ENCODE results near the gene COA5. TPM values are rescaled to one million over a fixed set of nuclear protein-coding genes. Genes with fewer than 3 reads are reported as not detected.

The COA5 gene
- total RNA-seq, 1 donor from 2014 or later: 33.1 TPM

DNA sequence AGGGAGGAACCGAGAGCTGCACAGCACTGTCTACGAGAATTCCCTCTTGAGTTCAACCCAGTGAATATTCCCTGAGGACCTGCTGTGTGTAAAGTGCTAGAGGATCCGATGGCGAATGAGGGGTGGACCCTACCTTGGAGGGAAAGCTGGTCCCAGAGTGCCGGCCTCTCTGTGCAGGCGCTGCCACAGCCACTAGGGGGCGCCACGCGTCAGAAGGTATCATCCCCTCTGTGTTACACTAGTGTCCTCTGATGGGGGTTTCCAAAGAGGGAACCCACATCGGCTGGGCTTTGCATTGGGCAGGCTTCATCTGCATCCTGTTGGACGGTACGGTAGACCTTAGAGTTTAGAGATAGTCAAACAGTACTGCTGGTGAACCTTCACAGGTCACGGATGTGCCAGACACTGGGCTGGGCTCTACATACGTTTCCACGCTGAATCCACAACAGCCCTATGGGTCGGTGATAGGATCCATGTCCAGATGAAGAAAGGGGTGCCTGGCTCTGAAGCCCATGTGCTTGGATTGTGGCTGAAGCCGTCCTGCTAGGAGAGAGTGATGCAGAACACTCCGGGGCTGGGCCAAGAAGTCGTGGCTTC is 39.0 kb downstream of the COA5 start:
- Mint-ChIP-seq H3K9me3 (ENCODE audit: unreplicated experiment) (no peaks in the 10 kb centered on the region), H3K4me1 (ENCODE audit: unreplicated experiment) (no peaks in the 10 kb centered on the region), H3K36me3 (ENCODE audit: unreplicated experiment) (peaks cover 23% of the 10 kb centered on the region), H3K27me3 (ENCODE audit: unreplicated experiment) (no peaks in the 10 kb centered on the region), H3K27ac (ENCODE audit: unreplicated experiment) (no peak overlapping the region), H3K4me3 (ENCODE audit: unreplicated experiment) (no peak overlapping the region)
- peak; percentile 70 for TF ChIP-seq CTCF (IDR thresholded peaks at IDR 0.05)
- DNase-seq (ENCODE audit: extremely low spot score, unreplicated experiment): no peak

DNA sequence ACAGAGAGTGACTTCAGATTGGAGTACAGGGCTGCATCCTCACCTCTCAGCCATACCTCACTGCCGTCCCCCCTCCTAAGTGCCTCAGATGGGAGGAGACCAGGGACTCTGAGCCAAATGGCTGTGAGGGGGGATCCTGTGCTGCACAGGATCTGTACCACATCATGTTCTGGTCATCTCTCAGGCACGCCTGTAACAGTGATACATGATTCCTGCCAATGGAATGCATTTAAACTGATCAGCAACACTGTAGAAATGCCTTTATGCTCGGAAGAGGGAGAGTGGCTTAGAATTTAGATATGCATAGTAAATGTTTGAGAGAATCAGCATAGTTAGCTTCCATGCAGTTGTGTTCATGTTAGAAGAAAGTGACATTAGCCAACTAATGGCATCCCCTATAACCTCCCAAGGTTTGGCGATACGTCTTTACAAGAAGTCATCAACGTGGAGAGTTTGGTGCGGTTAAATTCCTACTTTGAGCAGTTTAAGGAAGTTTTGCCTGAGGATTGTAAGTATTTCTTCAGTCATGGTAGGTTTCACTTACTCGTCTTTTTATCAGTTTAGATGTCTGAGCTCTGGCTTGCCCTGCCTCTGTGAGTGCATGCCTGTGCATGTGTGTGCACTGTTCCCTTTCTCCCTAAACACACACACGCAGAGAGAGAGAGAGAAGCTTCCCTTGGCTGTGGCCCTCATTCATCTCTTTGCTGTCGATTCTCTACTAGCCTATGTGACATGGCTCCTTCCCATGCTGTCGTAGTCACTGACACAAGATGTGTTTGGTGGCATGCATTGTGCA is 40.0 kb downstream of the COA5 start:
- H3K4me3 Mint-ChIP-seq (ENCODE audit: unreplicated experiment): no peak overlapping the region

DNA sequence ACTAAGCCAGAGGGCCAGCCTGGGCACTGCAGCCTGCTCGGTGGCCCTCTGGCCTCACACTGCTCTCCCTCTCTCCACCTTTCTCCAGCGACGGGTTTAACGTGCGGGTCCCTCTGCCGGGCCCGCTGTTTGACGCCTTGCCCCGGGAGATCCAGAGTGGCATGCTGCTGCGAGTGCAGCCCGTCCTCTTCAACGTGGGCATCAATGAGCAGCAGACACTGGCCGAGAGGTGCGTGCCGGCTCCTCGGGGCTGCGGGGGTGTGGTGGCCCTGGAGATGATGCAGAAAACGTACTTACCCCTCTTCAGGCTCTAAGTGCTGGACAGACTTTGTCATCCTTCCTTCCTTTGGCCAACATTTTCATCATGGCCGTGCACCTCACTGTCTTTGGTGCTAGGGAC is 42.4 kb downstream of the COA5 start:
- no peak overlapping the region for H3K27ac Mint-ChIP-seq (ENCODE audit: unreplicated experiment)
- H3K4me3 Mint-ChIP-seq (ENCODE audit: unreplicated experiment): no peak overlapping the region

More for the DNA sequence above, 40.0 kb downstream of the COA5 start:
- no peak for TF ChIP-seq CTCF (IDR thresholded peaks at IDR 0.05)
- Mint-ChIP-seq H3K9me3 (ENCODE audit: unreplicated experiment) (no peaks in the 10 kb centered on the region), H3K27ac (ENCODE audit: unreplicated experiment) (no peak overlapping the region), H3K27me3 (ENCODE audit: unreplicated experiment) (no peaks in the 10 kb centered on the region), H3K36me3 (ENCODE audit: unreplicated experiment) (peaks cover 21% of the 10 kb centered on the region), H3K4me1 (ENCODE audit: unreplicated experiment) (no peaks in the 10 kb centered on the region)
- DNase-seq (ENCODE audit: extremely low spot score, unreplicated experiment): no peak

GRCh38 chr2:98565286-98565860 is 42.9 kb downstream of the COA5 start:
- peaks cover 21% of the 10 kb centered on the region for H3K36me3 Mint-ChIP-seq (ENCODE audit: unreplicated experiment)

More for the DNA sequence above, 42.4 kb downstream of the COA5 start:
- no peak for TF ChIP-seq CTCF (IDR thresholded peaks at IDR 0.05)
- Mint-ChIP-seq H3K36me3 (ENCODE audit: unreplicated experiment) (peaks cover 21% of the 10 kb centered on the region), H3K4me1 (ENCODE audit: unreplicated experiment) (no peaks in the 10 kb centered on the region), H3K9me3 (ENCODE audit: unreplicated experiment) (no peaks in the 10 kb centered on the region), H3K27me3 (ENCODE audit: unreplicated experiment) (no peaks in the 10 kb centered on the region)
- DNase-seq (ENCODE audit: extremely low spot score, unreplicated experiment): no peak

More at GRCh38 chr2:98565286-98565860, 42.9 kb downstream of the COA5 start:
- TF ChIP-seq CTCF (IDR thresholded peaks at IDR 0.05): no peak
- no peaks in the 10 kb centered on the region for H3K27me3 Mint-ChIP-seq (ENCODE audit: unreplicated experiment)
- no peak overlapping the region for H3K27ac Mint-ChIP-seq (ENCODE audit: unreplicated experiment)
- H3K4me1 Mint-ChIP-seq (ENCODE audit: unreplicated experiment): no peaks in the 10 kb centered on the region
- DNase-seq (ENCODE audit: extremely low spot score, unreplicated experiment): no peak
- H3K9me3 Mint-ChIP-seq (ENCODE audit: unreplicated experiment): no peaks in the 10 kb centered on the region
- no peak overlapping the region for H3K4me3 Mint-ChIP-seq (ENCODE audit: unreplicated experiment)
